ENCODE results near the gene USH1C.

DNA sequence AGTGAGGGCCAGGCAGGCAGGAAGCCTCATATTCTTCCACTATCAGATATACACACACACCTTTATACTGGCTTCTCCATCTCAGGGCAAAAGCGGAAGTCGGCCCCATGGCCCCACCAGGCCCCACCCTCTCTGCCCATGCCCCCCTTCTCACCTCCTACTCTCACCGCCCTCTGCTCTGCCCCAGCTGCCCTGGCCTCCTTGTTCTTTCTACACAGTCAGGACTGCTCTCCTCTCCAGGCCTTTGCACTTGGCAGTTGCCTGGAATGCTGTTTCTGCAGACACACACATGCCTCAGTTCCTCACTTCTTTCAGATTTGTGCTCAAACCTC lies 28.1 kb upstream of the USH1C start:
- TF ChIP-seq POLR2A (IDR thresholded peaks at IDR 0.05) (no peak), CTCF (IDR thresholded peaks at IDR 0.05) (no peak)
